22Rv1 (cell line): ENCODE data around the gene TLX1.

Source experiments
- CTCF ChIP-seq: fragments of 450-650 bp; IDR thresholded peaks from 2 replicates; pipeline ENCODE4 v1.5.1; 2017; ENCODE audit warnings: mild to moderate bottlenecking
- ZFX ChIP-seq: fragments of 450-650 bp; IDR thresholded peaks from 2 replicates; pipeline ENCODE4 v1.6.1; 2017; ENCODE audit warnings: antibody characterized with exemption, borderline replicate concordance

GRCh38 chr10:101140950-101141615 lies 10.0 kb downstream of the TLX1 start:
- no peak for TF ChIP-seq CTCF
- no peak for TF ChIP-seq ZFX
